ENCODE data around the gene EFCAB12. TPM values are rescaled to one million over a fixed set of nuclear protein-coding genes. Genes with fewer than 3 reads are reported as not detected.

The EFCAB12 gene
- total and polyA plus RNA-seq, 2 of the 13 experiments (the other 11 are each of a cell fraction or from before 2014, with no cell fraction given): 0.31 to 2.4 TPM

GRCh38 chr3:129399145-129399894 lies 29.1 kb downstream of the EFCAB12 start (continued):
- TF ChIP-seq KAT2B (IDR thresholded peaks at IDR 0.05; ENCODE audit: borderline replicate concordance, low read depth, low read length): no peak
- TF ChIP-seq, protein P1, sequence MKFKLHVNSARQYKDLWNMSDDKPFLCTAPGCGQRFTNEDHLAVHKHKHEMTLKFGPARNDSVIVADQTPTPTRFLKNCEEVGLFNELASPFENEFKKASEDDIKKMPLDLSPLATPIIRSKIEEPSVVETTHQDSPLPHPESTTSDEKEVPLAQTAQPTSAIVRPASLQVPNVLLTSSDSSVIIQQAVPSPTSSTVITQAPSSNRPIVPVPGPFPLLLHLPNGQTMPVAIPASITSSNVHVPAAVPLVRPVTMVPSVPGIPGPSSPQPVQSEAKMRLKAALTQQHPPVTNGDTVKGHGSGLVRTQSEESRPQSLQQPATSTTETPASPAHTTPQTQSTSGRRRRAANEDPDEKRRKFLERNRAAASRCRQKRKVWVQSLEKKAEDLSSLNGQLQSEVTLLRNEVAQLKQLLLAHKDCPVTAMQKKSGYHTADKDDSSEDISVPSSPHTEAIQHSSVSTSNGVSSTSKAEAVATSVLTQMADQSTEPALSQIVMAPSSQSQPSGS (CRISPR knock-in tag; IDR thresholded peaks at IDR 0.05): no peak
- TF ChIP-seq, protein P2, sequence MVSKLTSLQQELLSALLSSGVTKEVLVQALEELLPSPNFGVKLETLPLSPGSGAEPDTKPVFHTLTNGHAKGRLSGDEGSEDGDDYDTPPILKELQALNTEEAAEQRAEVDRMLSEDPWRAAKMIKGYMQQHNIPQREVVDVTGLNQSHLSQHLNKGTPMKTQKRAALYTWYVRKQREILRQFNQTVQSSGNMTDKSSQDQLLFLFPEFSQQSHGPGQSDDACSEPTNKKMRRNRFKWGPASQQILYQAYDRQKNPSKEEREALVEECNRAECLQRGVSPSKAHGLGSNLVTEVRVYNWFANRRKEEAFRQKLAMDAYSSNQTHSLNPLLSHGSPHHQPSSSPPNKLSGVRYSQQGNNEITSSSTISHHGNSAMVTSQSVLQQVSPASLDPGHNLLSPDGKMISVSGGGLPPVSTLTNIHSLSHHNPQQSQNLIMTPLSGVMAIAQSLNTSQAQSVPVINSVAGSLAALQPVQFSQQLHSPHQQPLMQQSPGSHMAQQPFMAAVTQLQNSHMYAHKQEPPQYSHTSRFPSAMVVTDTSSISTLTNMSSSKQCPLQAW (CRISPR knock-in tag; IDR thresholded peaks at IDR 0.05): no peak
- peak; percentile 84 for TF ChIP-seq CTCF (CRISPR knock-in tag; IDR thresholded peaks at IDR 0.05)
- TF ChIP-seq ZNF615 (CRISPR knock-in tag; IDR thresholded peaks at IDR 0.05; ENCODE audit: borderline replicate concordance): no peak
- TF ChIP-seq HOXA9 (CRISPR knock-in tag; IDR thresholded peaks at IDR 0.05; ENCODE audit: borderline replicate concordance): no peak
- TF ChIP-seq ETV5 (CRISPR knock-in tag; IDR thresholded peaks at IDR 0.05; ENCODE audit: borderline replicate concordance): peak; percentile 83
- TF ChIP-seq, protein P3, sequence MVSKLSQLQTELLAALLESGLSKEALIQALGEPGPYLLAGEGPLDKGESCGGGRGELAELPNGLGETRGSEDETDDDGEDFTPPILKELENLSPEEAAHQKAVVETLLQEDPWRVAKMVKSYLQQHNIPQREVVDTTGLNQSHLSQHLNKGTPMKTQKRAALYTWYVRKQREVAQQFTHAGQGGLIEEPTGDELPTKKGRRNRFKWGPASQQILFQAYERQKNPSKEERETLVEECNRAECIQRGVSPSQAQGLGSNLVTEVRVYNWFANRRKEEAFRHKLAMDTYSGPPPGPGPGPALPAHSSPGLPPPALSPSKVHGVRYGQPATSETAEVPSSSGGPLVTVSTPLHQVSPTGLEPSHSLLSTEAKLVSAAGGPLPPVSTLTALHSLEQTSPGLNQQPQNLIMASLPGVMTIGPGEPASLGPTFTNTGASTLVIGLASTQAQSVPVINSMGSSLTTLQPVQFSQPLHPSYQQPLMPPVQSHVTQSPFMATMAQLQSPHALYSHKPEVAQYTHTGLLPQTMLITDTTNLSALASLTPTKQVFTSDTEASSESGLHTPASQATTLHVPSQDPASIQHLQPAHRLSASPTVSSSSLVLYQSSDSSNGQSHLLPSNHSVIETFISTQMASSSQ (IDR thresholded peaks at IDR 0.05; ENCODE audit: low read depth): peak; percentile 38; the same call in 1 of the 2 replicates
- TF ChIP-seq, protein P3 (CRISPR knock-in tag; IDR thresholded peaks at IDR 0.05; ENCODE audit: borderline replicate concordance): no peak; the same call in 1 of the 2 replicates
- TF ChIP-seq MXI1 (IDR thresholded peaks at IDR 0.05; ENCODE audit: borderline replicate concordance, low read depth, low read length): peak; percentile 34; the same call in 1 of the 3 replicates
- no peak for TF ChIP-seq ZNF547 (CRISPR knock-in tag; IDR thresholded peaks at IDR 0.05)
- no peak for TF ChIP-seq RFXANK (CRISPR knock-in tag; IDR thresholded peaks at IDR 0.05)
- TF ChIP-seq ONECUT2 (CRISPR knock-in tag; IDR thresholded peaks at IDR 0.05): 0 out of 2 replicates have a peak, but pooled peaks have one; percentile 9
- 0 out of 2 replicates have a peak, but pooled peaks have one; percentile 46 for TF ChIP-seq ZSCAN29 (CRISPR knock-in tag; conservative IDR thresholded peaks at IDR 0.05)
- TF ChIP-seq ZNF496 (CRISPR knock-in tag; IDR thresholded peaks at IDR 0.05; ENCODE audit: insufficient replicate concordance): no peak
- TF ChIP-seq ZNF572 (CRISPR knock-in tag; IDR thresholded peaks at IDR 0.05): no peak
- TF ChIP-seq MEF2D (CRISPR knock-in tag; IDR thresholded peaks at IDR 0.05): no peak
- no peak; the same call in 1 of the 2 replicates for TF ChIP-seq ZNF7 (CRISPR knock-in tag; IDR thresholded peaks at IDR 0.05)
- TF ChIP-seq NR1H2 (CRISPR knock-in tag; IDR thresholded peaks at IDR 0.05; ENCODE audit: borderline replicate concordance, low read depth): no peak
- TF ChIP-seq ZNF20 (CRISPR knock-in tag; IDR thresholded peaks at IDR 0.05): no peak
- TF ChIP-seq ZNF589 (CRISPR knock-in tag; conservative IDR thresholded peaks at IDR 0.05): no peak

Measured in HepG2 (cell line).